HEK293 (cell line): ENCODE data around the gene BEST2.
A peak's percentile ranks its signal among the peaks of the same experiment; 100 is the strongest.

Experiments used
- EGR2 ChIP-seq: fragments of 450-650 bp; formaldehyde crosslinking; IDR thresholded peaks from 2 replicates; pipeline ENCODE4 v1.5.1; 2016; ENCODE audit warnings: low read depth, missing biosample characterization, missing genetic modification characterization
- GLI2 ChIP-seq: fragments of 450-650 bp; formaldehyde crosslinking; IDR thresholded peaks from 2 replicates; pipeline ENCODE4; 2017; ENCODE audit warnings: missing biosample characterization, missing genetic modification characterization, low read depth, borderline replicate concordance
- GLIS2 ChIP-seq: fragments of 450-650 bp; formaldehyde crosslinking; IDR thresholded peaks from 2 replicates; pipeline ENCODE4 v1.5.1; 2016; ENCODE audit warnings: missing biosample characterization, missing genetic modification characterization
- HIC1 ChIP-seq: fragments of 450-650 bp; formaldehyde crosslinking; IDR thresholded peaks from 2 replicates; pipeline ENCODE4 v1.5.1; 2016; ENCODE audit warnings: missing biosample characterization, missing genetic modification characterization
- KLF17 ChIP-seq: fragments of 450-650 bp; formaldehyde crosslinking; IDR thresholded peaks from 2 replicates; pipeline ENCODE4 v1.5.1; 2016; ENCODE audit warnings: missing biosample characterization, missing genetic modification characterization
- OSR2 ChIP-seq: fragments of 450-650 bp; formaldehyde crosslinking; IDR thresholded peaks from 2 replicates; pipeline ENCODE4 v1.5.1; 2016; ENCODE audit warnings: missing biosample characterization, missing genetic modification characterization
- PRDM4 ChIP-seq: fragments of 450-650 bp; formaldehyde crosslinking; IDR thresholded peaks from 2 replicates; pipeline ENCODE4 v1.5.1; 2017; ENCODE audit warnings: missing biosample characterization, missing genetic modification characterization
- SALL2 ChIP-seq: fragments of 450-650 bp; formaldehyde crosslinking; IDR thresholded peaks from 2 replicates; pipeline ENCODE4 v1.5.0; 2017; ENCODE audit warnings: missing biosample characterization, mild to moderate bottlenecking, missing genetic modification characterization, borderline replicate concordance
- SCRT1 ChIP-seq: fragments of 450-650 bp; formaldehyde crosslinking; IDR thresholded peaks from 2 replicates; pipeline ENCODE4 v1.5.1; 2016; ENCODE audit warnings: missing biosample characterization, missing genetic modification characterization, borderline replicate concordance
- ZBTB11 ChIP-seq: fragments of 450-650 bp; formaldehyde crosslinking; conservative IDR thresholded peaks from 2 replicates; pipeline ENCODE4 v1.5.1; 2016; ENCODE audit warnings: low read depth, missing biosample characterization, missing genetic modification characterization
- ZBTB20 ChIP-seq: fragments of 450-650 bp; formaldehyde crosslinking; IDR thresholded peaks from 2 replicates; pipeline ENCODE4 v1.5.1; 2016; ENCODE audit warnings: missing biosample characterization, missing genetic modification characterization
- ZBTB44 ChIP-seq: fragments of 450-650 bp; IDR thresholded peaks from 2 replicates; pipeline ENCODE4 v1.5.1; 2018; ENCODE audit warnings: missing biosample characterization, mild to moderate bottlenecking, missing genetic modification characterization
- ZBTB48 ChIP-seq: fragments of 450-650 bp; formaldehyde crosslinking; IDR thresholded peaks from 2 replicates; pipeline ENCODE4 v1.5.1; 2016; ENCODE audit warnings: missing biosample characterization, missing genetic modification characterization
- ZEB2 ChIP-seq: fragments of 450-650 bp; formaldehyde crosslinking; IDR thresholded peaks from 2 replicates; pipeline ENCODE4 v1.5.1; 2016; ENCODE audit warnings: missing biosample characterization, missing genetic modification characterization
- ZNF10 ChIP-seq: fragments of 450-650 bp; formaldehyde crosslinking; IDR thresholded peaks from 2 replicates; pipeline ENCODE4 v1.5.1; 2017; ENCODE audit warnings: missing biosample characterization, missing genetic modification characterization
- ZNF138 ChIP-seq: fragments of 450-650 bp; formaldehyde crosslinking; IDR thresholded peaks from 2 replicates; pipeline ENCODE4 v1.5.1; 2016; ENCODE audit warnings: missing biosample characterization, missing genetic modification characterization, borderline replicate concordance
- ZNF18 ChIP-seq: fragments of 450-650 bp; formaldehyde crosslinking; IDR thresholded peaks from 2 replicates; pipeline ENCODE4 v1.5.1; 2016; ENCODE audit warnings: missing biosample characterization, missing genetic modification characterization
- ZNF23 ChIP-seq: fragments of 450-650 bp; formaldehyde crosslinking; IDR thresholded peaks from 2 replicates; pipeline ENCODE4 v1.5.1; 2016; ENCODE audit warnings: missing biosample characterization, missing genetic modification characterization, borderline replicate concordance
- ZNF292 ChIP-seq: fragments of 450-650 bp; formaldehyde crosslinking; IDR thresholded peaks from 2 replicates; pipeline ENCODE4 v1.5.1; 2016; ENCODE audit warnings: low read depth, missing biosample characterization, missing genetic modification characterization, borderline replicate concordance
- ZNF473 ChIP-seq: fragments of 450-650 bp; formaldehyde crosslinking; IDR thresholded peaks from 2 replicates; pipeline ENCODE4 v1.5.1; 2017; ENCODE audit warnings: missing biosample characterization, missing genetic modification characterization
- ZNF529 ChIP-seq: fragments of 450-650 bp; formaldehyde crosslinking; IDR thresholded peaks from 2 replicates; pipeline ENCODE4 v1.5.1; 2017; ENCODE audit warnings: missing genetic modification characterization, missing biosample characterization; ENCODE audit not compliant: insufficient replicate concordance
- ZNF596 ChIP-seq: fragments of 450-650 bp; IDR thresholded peaks from 2 replicates; pipeline ENCODE4 v1.5.0; 2018; ENCODE audit warnings: missing biosample characterization, mild to moderate bottlenecking, missing genetic modification characterization, moderate library complexity
- ZNF610 ChIP-seq: fragments of 450-650 bp; formaldehyde crosslinking; IDR thresholded peaks from 2 replicates; pipeline ENCODE4 v1.5.1; 2016; ENCODE audit warnings: missing biosample characterization, missing genetic modification characterization, borderline replicate concordance
- ZNF626 ChIP-seq: fragments of 450-650 bp; sonication (Bioruptor Pico); formaldehyde crosslinking; IDR thresholded peaks from 2 replicates; pipeline ENCODE4 v1.5.1; 2018; ENCODE audit warnings: missing biosample characterization, missing genetic modification characterization, inconsistent platforms
- ZNF747 ChIP-seq: fragments of 450-650 bp; formaldehyde crosslinking; IDR thresholded peaks from 2 replicates; pipeline ENCODE4 v1.5.1; 2016; ENCODE audit warnings: missing biosample characterization, missing genetic modification characterization
- ZNF785 ChIP-seq: fragments of 450-650 bp; formaldehyde crosslinking; IDR thresholded peaks from 2 replicates; pipeline ENCODE4 v1.5.1; 2016; ENCODE audit warnings: missing biosample characterization, missing genetic modification characterization
- ZNF791 ChIP-seq: fragments of 450-650 bp; formaldehyde crosslinking; IDR thresholded peaks from 2 replicates; pipeline ENCODE4 v1.5.1; 2016; ENCODE audit warnings: missing biosample characterization, missing genetic modification characterization
- ZXDB ChIP-seq: fragments of 450-650 bp; formaldehyde crosslinking; IDR thresholded peaks from 2 replicates; pipeline ENCODE4 v1.5.1; 2016; ENCODE audit warnings: missing biosample characterization, missing genetic modification characterization

Gene BEST2

GRCh38 chr19:12766051-12766521, 14.5 kb downstream of the BEST2 start (continued):
- TF ChIP-seq HIC1 (tag by site-specific recombination) (no peak), EGR2 (tag by site-specific recombination) (no peak), ZNF626 (tag by site-specific recombination) (no peak), ZNF138 (tag by site-specific recombination) (no peak), ZNF791 (tag by site-specific recombination) (no peak), ZEB2 (tag by site-specific recombination) (peak; percentile 83), ZNF610 (peak; percentile 95), ZNF18 (tag by site-specific recombination) (no peak), OSR2 (no peak), ZNF596 (tag by site-specific recombination) (no peak), ZBTB20 (tag by site-specific recombination) (peak; percentile 52; the same call in 1 of the 2 replicates), ZNF529 (no peak), ZXDB (tag by site-specific recombination) (0 out of 2 replicates have a peak, but pooled peaks have one; percentile 30), ZNF23 (tag by site-specific recombination) (no peak), PRDM4 (tag by site-specific recombination) (no peak), ZBTB48 (tag by site-specific recombination) (no peak), KLF17 (tag by site-specific recombination) (peak; percentile 59; the same call in 1 of the 2 replicates), SCRT1 (tag by site-specific recombination) (no peak), ZNF785 (tag by site-specific recombination) (no peak), ZNF747 (tag by site-specific recombination) (no peak), ZNF10 (tag by site-specific recombination) (no peak), ZBTB11 (tag by site-specific recombination) (no peak), SALL2 (tag by site-specific recombination) (no peak), GLI2 (tag by site-specific recombination) (no peak), ZBTB44 (tag by site-specific recombination) (no peak), GLIS2 (tag by site-specific recombination) (no peak), ZNF473 (tag by site-specific recombination) (no peak), ZNF292 (tag by site-specific recombination) (no peak)
